Measurements from ENCODE around the gene VGLL1.
A peak's percentile ranks its signal among the peaks of the same experiment; 100 is the strongest.

The VGLL1 gene

GRCh38 chrX:136551410-136551809 is 19.4 kb downstream of the VGLL1 start:
- DNase-seq (ENCODE audit: low spot score): no peak

DNA sequence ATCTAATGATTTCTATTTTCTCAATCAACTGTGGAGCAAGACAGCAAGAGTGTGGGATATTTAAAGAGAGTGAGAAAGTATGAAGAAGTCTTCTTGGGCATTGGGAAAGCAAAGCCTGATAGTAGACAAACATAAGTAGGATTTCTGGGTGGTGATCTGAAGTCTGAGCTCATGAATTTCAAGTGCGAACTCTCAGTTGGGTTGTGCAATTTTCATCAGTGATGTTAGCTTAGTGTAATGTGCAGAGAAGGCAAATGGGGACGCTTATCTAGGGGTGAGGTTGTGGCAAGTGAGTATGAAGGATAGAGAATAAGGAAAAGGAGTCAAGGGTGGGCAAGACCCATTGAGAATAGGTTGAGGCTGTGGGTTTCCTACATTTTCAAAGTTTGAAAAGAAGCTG is 23.7 kb downstream of the VGLL1 start:
- DNase-seq (ENCODE audit: low spot score): no peak

DNA sequence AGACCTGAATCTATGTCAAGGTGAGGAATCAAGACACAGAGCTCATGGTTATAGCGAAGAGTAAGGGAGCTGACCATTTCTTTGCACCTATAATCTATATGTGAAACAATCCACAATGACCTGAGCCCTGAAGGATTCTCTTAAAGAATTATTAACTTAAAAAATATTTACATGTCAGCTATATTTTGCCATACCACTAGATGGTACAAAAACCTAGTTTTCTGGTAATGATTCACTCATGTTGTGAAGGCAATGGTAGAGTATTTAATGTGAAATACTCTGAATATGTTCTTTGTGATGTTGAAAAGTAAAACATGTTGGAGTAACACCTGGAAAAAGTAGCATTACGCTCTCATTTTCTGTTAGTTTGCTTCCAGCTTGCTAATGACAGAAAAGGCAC is 40.0 kb downstream of the VGLL1 start:
- no peak for DNase-seq (ENCODE audit: low spot score)

DNA sequence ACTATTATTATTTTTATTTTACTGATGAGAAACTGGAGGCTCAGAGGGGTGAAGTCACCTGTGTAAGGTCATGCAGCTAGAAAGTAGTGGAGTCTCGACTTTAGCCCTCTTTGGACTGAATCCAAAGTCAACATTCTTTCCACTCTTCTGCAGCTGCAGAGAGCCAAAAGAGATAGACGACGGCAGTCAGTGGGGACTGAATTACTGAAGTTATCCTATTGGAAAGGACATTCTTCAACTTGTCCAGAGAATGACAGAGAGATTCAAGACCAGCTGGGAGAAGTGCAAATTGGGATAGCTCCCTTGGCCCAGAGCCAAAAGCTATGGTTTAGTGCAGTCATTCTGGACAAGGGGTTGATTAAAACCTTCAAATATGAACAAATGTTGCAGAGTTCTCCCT is 42.5 kb downstream of the VGLL1 start:
- DNase-seq (ENCODE audit: low spot score): no peak

DNA sequence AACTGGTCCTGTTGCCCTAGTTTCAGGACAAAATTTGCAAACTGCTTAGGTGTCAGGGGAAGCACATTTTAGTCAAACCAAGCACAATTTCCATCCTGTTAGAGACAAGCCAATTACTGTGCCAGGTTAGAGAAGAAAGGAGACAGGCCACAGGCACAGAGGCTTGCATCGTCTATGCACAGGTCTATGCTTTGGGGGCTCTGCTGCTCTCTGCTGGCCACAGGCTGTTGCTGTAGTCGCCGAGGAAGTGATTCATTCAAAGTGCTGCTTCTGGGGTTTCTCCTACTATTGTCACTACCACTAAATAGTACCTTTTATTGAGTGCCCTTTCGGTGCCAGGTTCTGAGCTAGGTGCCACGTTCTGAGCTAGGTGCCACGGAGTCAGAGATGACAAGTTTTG is 45.5 kb downstream of the VGLL1 start:
- DNase-seq (ENCODE audit: low spot score): peak; percentile 37

GRCh38 chrX:136580316-136580715 is 48.3 kb downstream of the VGLL1 start:
- no peak for DNase-seq (ENCODE audit: low spot score)

GRCh38 chrX:136582624-136583023 is 50.6 kb downstream of the VGLL1 start:
- no peak for DNase-seq (ENCODE audit: low spot score)

GRCh38 chrX:136584545-136584944 is 52.5 kb downstream of the VGLL1 start:
- no peak for DNase-seq (ENCODE audit: low spot score)

GRCh38 chrX:136585262-136585661 is 53.2 kb downstream of the VGLL1 start:
- no peak for DNase-seq (ENCODE audit: low spot score)

- DNase-seq (ENCODE audit: low spot score): no peak
Observed at GRCh38 chrX:136585960-136586359, 53.9 kb downstream of the VGLL1 start.

GRCh38 chrX:136586386-136586785 is 54.4 kb downstream of the VGLL1 start:
- DNase-seq (ENCODE audit: low spot score): no peak

DNA sequence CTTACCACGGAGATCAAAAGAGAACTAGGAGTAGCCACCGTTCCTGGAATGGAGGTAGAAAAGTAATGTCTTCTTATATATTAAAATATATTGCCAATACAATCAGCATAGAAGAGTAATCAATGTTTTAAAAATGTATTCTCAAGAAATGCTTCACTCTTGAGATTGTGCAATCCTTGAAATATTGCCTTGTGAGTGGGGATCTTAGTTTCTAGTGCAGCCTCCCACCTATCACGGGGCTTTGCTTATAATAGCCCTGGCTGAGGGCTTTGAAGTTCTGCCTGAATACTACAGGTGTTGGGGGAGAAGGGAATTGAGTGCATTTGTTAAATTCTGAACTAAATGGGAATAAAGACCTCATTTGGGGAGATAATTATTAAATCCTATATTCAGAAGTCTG is 55.5 kb downstream of the VGLL1 start:
- no peak for DNase-seq (ENCODE audit: low spot score)

GRCh38 chrX:136588036-136588435 is 56.0 kb downstream of the VGLL1 start:
- DNase-seq (ENCODE audit: low spot score): no peak

DNA sequence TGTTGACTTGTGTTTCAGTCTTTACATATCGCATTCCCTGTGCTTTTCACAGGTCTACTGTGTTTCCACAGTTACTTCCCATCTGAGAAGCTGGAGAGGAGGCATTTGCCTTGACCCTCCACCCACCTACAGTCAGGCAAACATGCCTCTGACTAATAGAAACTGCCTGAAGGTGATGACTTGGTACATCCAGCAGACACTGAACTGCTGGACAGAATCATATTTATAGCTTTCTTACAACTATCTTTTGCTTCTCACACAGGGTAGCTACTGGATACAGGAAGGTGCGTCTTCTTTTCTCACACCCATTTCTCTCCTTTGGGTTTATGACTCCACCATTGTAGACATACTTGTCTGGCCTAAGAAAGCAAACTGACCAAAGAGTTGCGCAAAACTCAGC is 58.0 kb downstream of the VGLL1 start:
- DNase-seq (ENCODE audit: low spot score): no peak

DNA sequence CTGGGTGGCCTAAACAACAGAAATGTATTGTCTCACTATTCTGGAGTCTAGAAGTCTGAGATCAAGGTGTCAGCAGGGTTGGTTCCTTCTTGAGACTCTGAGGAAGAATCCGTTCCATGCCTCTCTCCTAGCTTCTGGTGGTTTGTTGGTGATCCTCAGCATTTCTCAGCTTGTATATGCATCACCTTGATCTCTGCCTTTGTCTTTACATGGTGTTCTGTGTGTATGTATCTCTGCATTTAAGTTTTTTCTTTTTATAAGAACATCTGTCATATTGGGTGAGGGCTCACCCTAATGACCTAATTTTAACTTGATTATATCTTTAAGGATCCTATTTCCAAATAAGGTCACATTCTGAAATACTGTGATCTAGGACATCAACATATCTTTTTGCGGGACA is 65.3 kb downstream of the VGLL1 start:
- no peak for DNase-seq (ENCODE audit: low spot score)

DNA sequence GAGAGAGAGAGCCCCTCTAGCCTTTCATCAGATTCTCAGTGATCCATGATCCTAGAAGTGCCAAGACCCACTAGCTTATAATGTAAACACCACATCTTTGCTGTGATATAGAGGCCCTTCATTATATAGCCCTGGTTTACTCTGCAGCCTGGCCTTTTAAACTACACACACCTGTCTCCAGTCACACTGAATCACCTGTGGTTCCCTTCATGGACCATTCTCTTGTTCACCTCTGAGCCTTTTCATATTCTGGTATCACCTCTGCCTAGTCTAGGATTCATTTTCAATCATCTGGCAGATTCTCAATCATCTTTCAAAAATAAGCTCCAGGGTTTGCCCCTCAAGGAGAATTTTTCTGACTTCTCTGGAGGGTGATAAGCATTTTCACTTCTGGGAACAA is 65.9 kb downstream of the VGLL1 start:
- no peak for DNase-seq (ENCODE audit: low spot score)

- no peak for DNase-seq (ENCODE audit: low spot score)
Observed at GRCh38 chrX:136598631-136599030, 66.6 kb downstream of the VGLL1 start.

- DNase-seq (ENCODE audit: low spot score): no peak
Observed at GRCh38 chrX:136600059-136600458, 68.0 kb downstream of the VGLL1 start.
